Activated CD4-positive, alpha-beta T cell treated with anti-CD3 and anti-CD28 coated beads, Interleukin-2, amount 10 ng/mL, durations not matched to agents 7 days and 5 days (primary cell): ENCODE results near the gene TBC1D24. TPM values are rescaled to one million over a fixed set of nuclear protein-coding genes. Genes with fewer than 3 reads are reported as not detected.
"Not testable (repeated sequence)": the region's sequence is repeated elsewhere in the genome, so short reads cannot be mapped to it uniquely, and the experiment has no call there.

Experiments
- CTCF ChIA-PET: fragments of 350-600 bp; sonication (Branson Sonifier 250); formaldehyde crosslinking; loops from one replicate; lab custom pipeline; 2021; ENCODE audit warnings: antibody characterized with exemption; lab: Charles Lee
- POLR2A ChIA-PET: fragments of 350-600 bp; sonication (Branson Sonifier 250); formaldehyde crosslinking; loops from one replicate; lab custom pipeline; 2021; ENCODE audit warnings: antibody characterized with exemption; lab: Charles Lee
- DNase-seq: peaks from one replicate; pipeline ENCODE4 v3.0.0-alpha.2; 2020
- H3K27ac Mint-ChIP-seq: one replicate; pipeline ENCODE4 v1.8.0; 2021; ENCODE audit warnings: mild to moderate bottlenecking, moderate library complexity, mixed read lengths
- H3K27me3 Mint-ChIP-seq: one replicate; pipeline ENCODE4 v1.8.0; 2021; ENCODE audit warnings: mixed read lengths
- H3K36me3 Mint-ChIP-seq: one replicate; pipeline ENCODE4 v1.8.0; 2021; ENCODE audit warnings: low read depth, mixed read lengths
- H3K4me1 Mint-ChIP-seq: one replicate; pipeline ENCODE4 v1.8.0; 2021; ENCODE audit warnings: mixed read lengths
- H3K4me3 Mint-ChIP-seq: one replicate; pipeline ENCODE4 v1.8.0; 2021; ENCODE audit warnings: mild to moderate bottlenecking, moderate library complexity, mixed read lengths
- H3K9me3 Mint-ChIP-seq: one replicate; pipeline ENCODE4 v1.8.0; 2021; ENCODE audit warnings: mixed read lengths
- total RNA-seq, 2 experiments: library from RNA; stranded (reverse); gene quantifications; one replicate each; pipeline ENCODE4 v1.2.3, GENCODE V29; 2021

Gene TBC1D24
- total RNA-seq, 2 experiments from 2014 or later = 8.1 TPM

DNA sequence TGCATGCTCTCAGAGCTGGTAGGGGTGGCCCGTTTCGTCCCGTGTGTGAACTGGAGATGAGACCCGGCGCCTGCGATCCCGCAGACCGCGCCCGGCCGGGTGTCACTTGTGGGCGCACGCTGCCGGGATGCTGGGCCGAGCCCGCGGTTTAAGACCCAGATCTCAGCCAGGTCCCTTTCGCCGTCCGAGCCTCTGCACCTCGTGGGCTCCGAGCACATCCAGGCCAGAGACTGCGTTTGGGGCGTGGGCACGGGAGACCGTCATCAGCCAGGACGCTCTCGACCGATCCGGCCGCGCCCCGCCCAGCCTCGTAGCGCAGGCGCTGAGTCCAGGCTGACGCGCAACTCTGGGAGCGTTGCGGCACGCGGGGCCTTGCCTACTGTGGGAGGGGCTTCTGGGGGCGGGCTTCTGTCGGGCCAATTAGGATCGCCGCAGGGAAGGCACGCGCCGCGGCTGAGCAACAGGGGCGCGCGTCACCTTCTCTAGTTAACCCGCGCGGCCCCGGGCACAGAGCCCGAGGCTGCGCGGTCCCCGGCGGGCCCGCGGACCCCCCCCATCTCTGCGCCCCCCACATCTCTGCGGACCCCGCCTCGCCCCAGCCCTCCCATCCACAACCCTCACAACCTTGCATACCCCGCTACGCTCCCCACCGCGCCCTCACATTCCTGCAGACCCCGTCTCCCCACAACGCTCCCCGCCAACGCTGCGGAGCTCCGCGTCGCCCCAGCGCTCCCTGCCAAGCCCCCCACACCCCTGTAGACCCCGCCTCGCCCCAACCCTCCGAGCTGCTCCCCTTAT is 57.0 kb downstream of the TBC1D24 start:
- peak; percentile 98 for DNase-seq
- Mint-ChIP-seq H3K36me3 (no peaks in the 10 kb centered on the region), H3K9me3 (no peaks in the 10 kb centered on the region), H3K27me3 (no peaks in the 10 kb centered on the region), H3K27ac (peak overlapping the region; percentile 99), H3K4me1 (peaks cover 27% of the 10 kb centered on the region), H3K4me3 (peak overlapping the region; percentile 90)
- ChIA-PET POLR2A (interaction anchor here (1.5 kb wide), 1 partner anchor 11 kb away, joined by 7 read pairs; the partner anchor contains the start of gene AMDHD2), CTCF (interaction anchor here (1.4 kb wide), 1 partner anchor 12 kb away, joined by 7 read pairs; the partner anchor contains the start of gene AMDHD2)

DNA sequence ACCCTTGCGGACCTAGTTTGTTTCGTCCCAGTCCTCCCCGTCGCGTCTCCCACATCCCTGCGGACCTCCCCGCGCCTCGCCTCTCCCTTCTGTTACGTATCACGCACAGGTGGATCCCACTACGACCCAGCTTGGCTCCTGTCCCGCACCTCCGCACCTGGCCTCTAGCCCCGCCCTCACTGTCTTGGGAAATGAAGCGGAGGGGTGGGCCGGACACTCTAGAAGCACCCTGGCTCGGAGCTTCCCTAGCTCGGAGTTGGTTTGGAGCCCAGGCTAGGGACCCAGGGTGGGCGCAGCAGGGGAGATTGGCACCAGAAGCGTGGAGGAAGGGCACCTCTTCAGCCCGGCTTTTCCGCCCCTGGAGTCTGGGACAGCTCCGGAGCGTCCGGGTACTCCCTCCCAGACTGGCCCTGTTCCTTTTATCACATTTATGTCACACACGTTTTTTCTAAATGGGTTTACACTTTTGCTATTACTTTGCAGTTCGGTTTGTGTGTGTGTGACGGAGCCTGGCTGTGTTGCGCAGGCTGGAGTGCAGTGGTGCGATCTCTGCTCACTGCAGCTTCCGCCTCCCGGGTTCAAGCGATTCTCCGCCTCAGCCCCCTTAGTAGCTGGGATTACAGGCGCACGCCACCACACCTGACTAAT is 57.7 kb downstream of the TBC1D24 start:
- H3K4me3 Mint-ChIP-seq = peak overlapping the region; percentile 90
- H3K27me3 Mint-ChIP-seq = no peaks in the 10 kb centered on the region
- peak; percentile 61 for DNase-seq
- H3K9me3 Mint-ChIP-seq = no peaks in the 10 kb centered on the region
- ChIA-PET POLR2A (interaction anchor here (0.6 to 1.5 kb wide), 2 partner anchors 12 to 177 kb away, joined by 3 to 7 read pairs; partner anchors contain the start of gene AMDHD2), CTCF (interaction anchor here (1.1 to 1.4 kb wide), 2 partner anchors 12 to 60 kb away, joined by 4 to 7 read pairs; partner anchors contain the start of gene AMDHD2)
- H3K36me3 Mint-ChIP-seq = no peaks in the 10 kb centered on the region
- peak overlapping the region; percentile 99 for H3K27ac Mint-ChIP-seq
- peaks cover 31% of the 10 kb centered on the region for H3K4me1 Mint-ChIP-seq

DNA sequence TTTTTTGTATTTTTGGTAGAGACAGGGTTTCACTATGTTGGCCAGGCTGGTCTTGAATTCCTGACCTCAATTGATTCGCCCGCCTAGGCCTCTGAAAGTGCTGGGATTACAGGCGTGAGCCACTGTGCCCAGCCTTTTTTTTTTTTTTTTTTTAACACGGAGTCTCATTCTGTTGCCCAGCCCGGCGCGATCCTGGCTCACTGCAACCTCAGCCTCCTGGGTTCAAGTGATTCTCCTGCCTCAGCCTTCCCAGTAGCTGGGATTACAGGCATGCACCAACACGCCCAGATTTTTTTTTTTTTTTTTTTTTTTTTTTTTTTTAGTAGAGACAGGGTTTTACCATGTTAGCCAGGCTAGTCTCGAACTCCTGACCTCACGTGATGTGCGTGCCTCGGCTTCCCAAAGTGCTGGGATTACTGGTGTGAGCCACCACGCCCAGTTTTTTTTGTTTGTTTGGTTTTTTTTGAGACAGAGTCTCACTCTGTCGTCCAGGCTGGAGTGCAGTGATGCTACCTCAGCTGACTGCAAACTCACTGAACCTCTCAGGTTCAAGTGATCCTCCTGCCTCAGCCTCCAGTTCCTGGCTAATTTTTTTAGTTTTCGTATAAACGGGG is 58.3 kb downstream of the TBC1D24 start:
- ChIA-PET CTCF (interaction anchor here (1.1 to 1.4 kb wide), 2 partner anchors 13 to 60 kb away, joined by 4 to 7 read pairs; partner anchors contain the start of gene AMDHD2), POLR2A (interaction anchor here (0.6 to 1.5 kb wide), 2 partner anchors 13 to 178 kb away, joined by 3 to 7 read pairs; partner anchors contain the start of gene AMDHD2)
- Mint-ChIP-seq H3K27ac (peak overlapping the region; percentile 99), H3K4me3 (peak overlapping the region; percentile 90), H3K4me1 (peaks cover 31% of the 10 kb centered on the region)
- not testable (repeated sequence) for H3K9me3 Mint-ChIP-seq, H3K27me3 Mint-ChIP-seq, DNase-seq, H3K36me3 Mint-ChIP-seq

DNA sequence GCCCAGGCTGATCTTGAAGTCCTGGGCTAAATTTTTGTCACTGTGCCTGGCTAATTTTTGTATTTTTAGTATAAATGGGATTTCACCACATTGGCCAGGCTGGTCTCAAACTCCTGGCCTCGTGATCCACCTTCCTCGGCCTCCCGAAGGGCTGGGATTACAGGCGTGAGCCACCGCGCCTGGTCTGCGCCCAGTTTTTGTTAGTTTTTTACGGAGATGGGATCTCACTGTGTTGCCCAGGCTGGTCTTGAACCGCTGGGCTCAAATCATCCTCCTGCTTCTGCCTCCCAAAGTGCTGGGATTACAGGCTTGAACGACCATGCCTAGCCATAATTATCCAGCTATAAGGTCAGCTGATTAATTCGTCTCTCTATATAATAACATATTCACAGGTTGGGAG is 59.0 kb downstream of the TBC1D24 start:
- H3K27ac Mint-ChIP-seq = peak overlapping the region; percentile 99
- H3K4me1 Mint-ChIP-seq = peaks cover 34% of the 10 kb centered on the region
- peaks cover 2% of the 10 kb centered on the region for H3K36me3 Mint-ChIP-seq
- no peak for DNase-seq
- H3K9me3 Mint-ChIP-seq = no peaks in the 10 kb centered on the region
- ChIA-PET POLR2A (no interaction called here), CTCF (interaction anchor here (1.1 kb wide), 1 partner anchor 59 kb away, joined by 4 read pairs; no protein-coding TSS in a partner anchor)
- peak overlapping the region; percentile 48 for H3K4me3 Mint-ChIP-seq
- no peaks in the 10 kb centered on the region for H3K27me3 Mint-ChIP-seq

DNA sequence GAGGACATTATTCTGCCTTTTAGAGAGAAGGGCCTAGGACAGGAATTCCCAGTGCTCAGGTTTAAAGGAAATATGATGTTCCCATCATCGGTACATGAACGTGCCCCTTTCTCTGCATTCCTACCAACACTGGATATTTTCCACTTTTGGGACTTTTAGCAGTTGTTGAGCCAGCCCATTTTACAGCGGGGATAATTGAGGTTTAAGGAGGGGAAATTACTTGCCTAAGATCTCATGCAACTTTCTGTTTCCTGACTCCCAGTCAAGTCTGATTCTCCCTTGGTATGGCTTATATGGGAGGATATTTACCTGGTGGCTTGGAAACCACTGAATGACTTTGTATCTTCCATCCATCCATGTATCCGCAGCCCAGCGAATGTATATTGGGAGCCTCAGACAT is 59.4 kb downstream of the TBC1D24 start:
- Mint-ChIP-seq H3K4me1 (peaks cover 37% of the 10 kb centered on the region), H3K27ac (peak overlapping the region; percentile 99)
- H3K27me3 Mint-ChIP-seq, DNase-seq, POLR2A ChIA-PET, H3K36me3 Mint-ChIP-seq, H3K9me3 Mint-ChIP-seq, H3K4me3 Mint-ChIP-seq: not testable (repeated sequence)
- CTCF ChIA-PET = interaction anchor here (0.7 kb wide), 1 partner anchor 1925 kb away, joined by 6 read pairs; no protein-coding TSS in a partner anchor

DNA sequence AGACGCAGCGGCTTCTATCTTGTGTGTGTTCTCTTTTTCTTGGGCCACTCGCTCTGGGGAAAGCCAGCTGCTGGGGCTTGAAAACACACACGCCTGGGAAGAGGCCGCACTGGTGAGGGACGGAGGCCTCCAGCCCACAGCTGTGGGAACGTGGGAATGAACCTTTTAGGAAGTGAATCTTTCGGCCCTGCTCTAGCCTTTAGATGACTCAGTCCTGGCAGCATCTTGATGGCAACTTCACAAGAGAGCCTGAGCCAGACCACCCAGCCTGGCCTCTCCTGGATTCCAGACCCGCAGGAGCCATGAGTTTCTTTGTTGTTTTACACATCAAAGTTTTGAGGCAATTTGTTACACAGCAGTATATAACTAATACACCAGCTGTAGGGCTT is 60.7 kb downstream of the TBC1D24 start:
- Mint-ChIP-seq H3K36me3 (peaks cover 2% of the 10 kb centered on the region), H3K27ac (peak overlapping the region; percentile 68), H3K4me3 (no peak overlapping the region), H3K4me1 (peaks cover 48% of the 10 kb centered on the region), H3K9me3 (no peaks in the 10 kb centered on the region), H3K27me3 (no peaks in the 10 kb centered on the region)
- ChIA-PET POLR2A (no interaction called here), CTCF (interaction anchor here (0.6 kb wide), 1 partner anchor 15 kb away, joined by 3 read pairs; no protein-coding TSS in a partner anchor)
- DNase-seq = no peak

DNA sequence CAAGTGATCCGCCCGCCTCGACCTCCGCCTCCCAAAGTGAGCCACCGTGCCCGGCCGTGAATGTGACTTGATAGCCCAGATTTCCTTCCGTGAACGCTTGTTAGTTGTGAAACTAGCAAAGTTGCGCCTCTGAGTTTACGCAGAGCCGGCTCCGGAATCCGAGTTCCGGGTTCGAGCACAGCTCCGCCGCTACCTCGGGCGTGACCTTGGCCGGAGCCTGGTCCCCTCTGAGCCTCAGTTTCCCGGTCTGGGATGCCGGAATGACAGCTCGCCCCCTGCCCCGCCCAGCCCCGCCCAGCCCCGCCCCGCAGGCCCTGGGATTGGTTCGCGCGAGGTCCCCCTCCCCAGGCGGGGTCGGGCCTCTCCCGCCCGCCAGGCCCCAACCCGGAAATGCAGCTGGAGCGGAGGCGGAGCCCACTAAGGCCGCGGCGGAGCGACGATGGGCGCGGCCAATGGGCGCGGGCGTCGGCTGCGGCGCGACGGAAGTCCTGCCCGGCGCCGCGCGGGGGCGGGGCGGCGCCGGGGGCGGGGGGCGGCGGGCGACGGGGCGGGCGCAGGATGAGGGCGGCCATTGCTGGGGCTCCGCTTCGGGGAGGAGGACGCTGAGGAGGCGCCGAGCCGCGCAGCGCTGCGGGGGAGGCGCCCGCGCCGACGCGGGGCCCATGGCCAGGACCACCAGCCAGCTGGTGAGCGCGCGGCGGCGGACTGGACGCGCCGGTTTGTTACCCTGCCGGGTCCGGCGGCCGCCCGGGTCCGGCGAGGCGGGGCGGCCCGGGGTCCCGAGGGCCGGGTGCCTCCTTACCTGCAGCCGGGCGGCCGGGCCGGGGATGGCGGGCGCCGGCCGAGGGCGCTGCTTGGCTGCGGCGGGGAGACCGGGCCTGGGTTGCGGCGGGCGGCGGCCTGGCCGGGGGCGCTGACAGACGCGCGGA is 62.8 kb downstream of the TBC1D24 start, which contains the start of gene PDPK1:
TSS of gene PDPK1 (plus strand) at position 571 of the 929 bp plus-strand sequence. CDS start at position 663, 92 bp downstream.
- no peaks in the 10 kb centered on the region for H3K9me3 Mint-ChIP-seq
- ChIA-PET CTCF (no interaction called here), POLR2A (interaction anchor here (0.8 kb wide), 1 partner anchor 1896 kb away, joined by 3 read pairs; no protein-coding TSS in a partner anchor)
- peaks cover 5% of the 10 kb centered on the region for H3K36me3 Mint-ChIP-seq
- peak within 1 kb of the TSS; percentile 95 for H3K27ac Mint-ChIP-seq
- DNase-seq = peak; percentile 93
- no peaks in the 10 kb centered on the region for H3K27me3 Mint-ChIP-seq
- H3K4me1 Mint-ChIP-seq = peaks cover 46% of the 10 kb centered on the region
- H3K4me3 Mint-ChIP-seq = peak within 1 kb of the TSS; percentile 83

DNA sequence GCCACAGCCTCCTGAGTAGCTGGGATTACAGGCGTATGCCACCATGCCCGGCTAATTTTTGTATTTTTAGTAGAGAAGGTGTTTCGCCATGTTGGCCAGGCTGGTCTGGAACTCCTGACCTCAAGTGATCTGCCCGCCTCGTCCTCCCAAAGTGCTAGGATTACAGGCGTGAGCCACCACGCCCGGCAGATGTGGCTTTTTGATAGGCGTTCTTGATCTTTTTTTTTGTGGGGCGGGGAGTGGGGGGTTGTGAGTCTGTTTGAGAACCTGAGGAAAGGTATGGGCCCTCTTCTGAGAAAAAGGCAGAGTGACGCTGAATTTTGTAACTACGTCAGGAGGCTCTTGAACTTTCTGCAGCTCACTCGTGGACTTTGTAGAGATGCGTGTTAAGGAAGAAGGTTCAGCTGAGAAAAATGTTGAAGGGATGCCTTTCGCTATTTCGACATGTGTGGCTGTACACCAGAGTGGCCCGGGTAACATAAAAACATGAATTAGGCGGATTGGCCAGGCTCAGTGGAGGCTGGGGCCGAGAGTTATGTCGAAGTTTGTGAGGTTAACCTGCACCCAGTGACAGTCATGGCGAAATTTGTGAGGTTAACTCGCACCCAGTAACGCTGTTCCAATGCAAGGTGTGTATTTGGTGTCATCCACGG is 64.4 kb downstream of the TBC1D24 start:
- H3K36me3 Mint-ChIP-seq, H3K27me3 Mint-ChIP-seq, DNase-seq, POLR2A ChIA-PET, H3K9me3 Mint-ChIP-seq: not testable (repeated sequence)
- Mint-ChIP-seq H3K4me1 (peaks cover 36% of the 10 kb centered on the region), H3K27ac (peak overlapping the region; percentile 36), H3K4me3 (peak overlapping the region; percentile 74)
- CTCF ChIA-PET = interaction anchor here (0.6 to 0.7 kb wide), 2 partner anchors 233 to 314 kb away, joined by 3 to 4 read pairs; no protein-coding TSS in a partner anchor

DNA sequence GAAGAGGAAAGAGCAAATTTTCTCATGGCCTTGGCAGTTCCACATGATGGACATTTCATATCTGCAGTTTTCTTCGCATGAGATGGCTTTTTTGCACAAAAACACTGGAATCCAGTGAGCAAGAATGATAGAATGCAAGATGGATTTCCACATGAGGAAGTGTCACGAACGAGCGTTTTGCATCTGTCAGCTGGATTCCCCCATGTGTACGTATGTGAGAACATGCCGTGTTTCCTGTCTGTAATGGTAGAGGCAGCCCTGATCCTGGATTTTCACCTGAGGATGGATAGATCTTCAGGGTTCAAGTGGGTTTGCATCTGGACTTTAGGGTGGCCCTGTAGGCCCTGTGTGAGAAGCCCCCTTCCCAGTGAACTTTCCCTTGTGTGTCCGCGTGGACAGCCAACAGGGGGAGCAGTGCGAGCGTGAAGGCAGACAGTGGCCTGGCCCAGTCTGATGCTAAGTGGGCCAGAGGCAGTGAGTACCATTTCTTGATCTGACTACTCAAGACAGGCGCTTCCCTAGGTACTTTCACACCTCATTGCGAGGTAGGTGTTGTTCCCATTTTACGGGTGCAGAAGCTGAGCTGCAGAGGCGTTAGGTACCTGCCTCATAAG is 65.0 kb downstream of the TBC1D24 start:
- H3K9me3 Mint-ChIP-seq, H3K36me3 Mint-ChIP-seq, POLR2A ChIA-PET, H3K27me3 Mint-ChIP-seq, CTCF ChIA-PET: not testable (repeated sequence)
- Mint-ChIP-seq H3K4me3 (peak overlapping the region; percentile 74), H3K4me1 (peaks cover 36% of the 10 kb centered on the region), H3K27ac (peak overlapping the region; percentile 36)
- peak; percentile 37 for DNase-seq

DNA sequence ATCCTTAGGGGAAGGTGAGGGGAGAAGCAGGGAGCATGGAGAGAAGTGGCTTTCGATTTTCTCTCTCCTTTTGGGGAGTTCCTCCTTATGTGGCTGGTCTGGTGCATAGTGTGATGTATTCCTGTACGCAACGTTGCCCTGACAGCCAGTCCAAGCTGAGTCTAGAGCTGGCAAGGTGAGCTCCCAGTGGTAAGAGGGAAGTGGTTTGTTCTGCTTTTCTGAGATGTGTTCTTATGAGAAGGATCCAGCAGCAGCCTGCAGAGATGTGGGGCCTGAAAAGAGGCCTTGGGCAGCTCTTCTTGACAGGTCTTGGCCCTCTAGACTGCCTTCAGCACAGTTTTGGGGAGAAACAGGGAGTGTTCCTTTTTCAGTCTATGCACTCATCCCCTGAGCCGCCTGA is 66.0 kb downstream of the TBC1D24 start:
- H3K27me3 Mint-ChIP-seq, H3K36me3 Mint-ChIP-seq, POLR2A ChIA-PET, H3K4me3 Mint-ChIP-seq, H3K9me3 Mint-ChIP-seq, CTCF ChIA-PET, DNase-seq: not testable (repeated sequence)
- peaks cover 36% of the 10 kb centered on the region for H3K4me1 Mint-ChIP-seq
- H3K27ac Mint-ChIP-seq = peak overlapping the region; percentile 71

DNA sequence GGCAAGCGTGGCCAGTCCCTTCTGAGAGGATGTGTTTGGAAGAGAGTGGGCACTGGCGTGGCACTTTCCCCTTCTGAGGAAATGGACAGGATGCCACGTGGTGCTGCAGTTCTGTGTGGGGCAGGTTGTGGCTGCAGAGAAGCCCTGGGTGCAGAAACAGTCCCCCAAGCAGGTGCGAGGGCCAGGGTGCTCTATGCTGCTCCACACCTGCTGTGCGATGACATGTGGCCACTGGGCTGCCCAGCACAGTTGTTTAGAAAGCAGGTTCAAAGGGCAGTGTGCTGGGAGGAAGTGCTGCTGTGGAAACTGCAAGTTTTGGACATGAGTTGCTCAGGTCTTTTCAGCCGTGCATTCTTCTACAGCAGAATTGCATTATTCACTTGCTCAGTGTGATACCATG is 66.5 kb downstream of the TBC1D24 start:
- H3K4me3 Mint-ChIP-seq, H3K36me3 Mint-ChIP-seq, H3K27me3 Mint-ChIP-seq, POLR2A ChIA-PET, DNase-seq, CTCF ChIA-PET, H3K9me3 Mint-ChIP-seq: not testable (repeated sequence)
- Mint-ChIP-seq H3K27ac (peak overlapping the region; percentile 71), H3K4me1 (peaks cover 35% of the 10 kb centered on the region)
